Measurements from ENCODE around the gene CDH16. TPM values are rescaled to one million over a fixed set of nuclear protein-coding genes. Genes with fewer than 3 reads are reported as not detected.
"Not testable (repeated sequence)": the region's sequence is repeated elsewhere in the genome, so short reads cannot be mapped to it uniquely, and the experiment has no call there.

Gene CDH16
- total RNA-seq, 8 experiments from 2014 or later = 0.04 to 0.24 (median 0.09) TPM; not detected in 4

- in situ Hi-C loops (cut with MboI; ENCODE audit: low pct_unique_long_range_greater_than_20kb in 2 of 9, low sequenced_read_pairs in 9 of 9, unreplicated experiment in 9 of 9) = no loop called here
- H3K4me3 ChIP-seq = peak overlapping the region in 4 of 5 donors; percentile 51 to 68 (median 60)
- peaks cover 0 to 4% of the 10 kb centered on the region in 2 donors for H3K4me1 ChIP-seq (replicated peaks in 1 of 2)
- no peak for ATAC-seq (replicated peaks in 6 of 8)
- no peak overlapping the region for H3K27ac ChIP-seq
- 17 to 100% (median 83%) methylated on average over 1 to 2 of the region's 2 CpGs; no CpG with 5 or more reads in 3 of the 10 experiments for WGBS, 10 experiments
Measured at GRCh38 chr16:66881560-66881959, 37.1 kb downstream of the CDH16 start.

- Histone ChIP-seq H3K4me1 (replicated peaks in 1 of 2) (peaks cover 0 to 4% of the 10 kb centered on the region in 2 donors), H3K4me3 (peak overlapping the region; percentile 51 to 68 (median 56)), H3K27ac (no peak overlapping the region)
- 0 to 7% (median 3%) methylated on average over 1 to 9 of the region's 23 CpGs; no CpG with 5 or more reads in 5 of the 10 experiments for WGBS, 10 experiments
- in situ Hi-C loops (cut with MboI; ENCODE audit: low pct_unique_long_range_greater_than_20kb in 2 of 9, low sequenced_read_pairs in 9 of 9, unreplicated experiment in 9 of 9) = no loop called here
- ATAC-seq (replicated peaks in 6 of 8) = peak in 3 of 8 experiments; percentile 3 to 10 (median 5)
Measured at GRCh38 chr16:66881014-66881417, 37.7 kb downstream of the CDH16 start.

GRCh38 chr16:66880288-66881013, 38.2 kb downstream of the CDH16 start, which contains the start of gene PDP2:
TSS of gene PDP2 (plus strand) at chr16:66880515. CDS start at chr16:66884285, 3,770 bp downstream.
- in situ Hi-C loops (cut with MboI; ENCODE audit: low pct_unique_long_range_greater_than_20kb in 2 of 9, low sequenced_read_pairs in 9 of 9, unreplicated experiment in 9 of 9) = no loop called here
- Histone ChIP-seq H3K4me1 (replicated peaks in 1 of 2) (peaks cover 0 to 4% of the 10 kb centered on the region in 2 donors), H3K4me3 (peak within 1 kb of the TSS; percentile 51 to 68 (median 56)), H3K27ac (peak within 1 kb of the TSS in 1 of 2 donors; percentile 15)
- ATAC-seq (replicated peaks in 6 of 8) = peak; percentile 97 to 99 (median 98)
- 0 to 2% (median 0%) methylated on average over 3 to 23 of the region's 58 CpGs; no CpG with 5 or more reads in 7 of the 10 experiments for WGBS, 10 experiments

- in situ Hi-C loops (cut with MboI; ENCODE audit: low pct_unique_long_range_greater_than_20kb in 2 of 9, low sequenced_read_pairs in 9 of 9, unreplicated experiment in 9 of 9) = no loop called here
- no peak for ATAC-seq (replicated peaks in 6 of 8)
- peaks cover 0 to 6% of the 10 kb centered on the region in 2 donors for H3K4me1 ChIP-seq (replicated peaks in 1 of 2)
- WGBS, 10 experiments = 46 to 100% (median 74%) methylated on average over 1 to 4 of the region's 5 CpGs; no CpG with 5 or more reads in 2 of the 10 experiments
- H3K27ac ChIP-seq = no peak overlapping the region
- no peak overlapping the region for H3K4me3 ChIP-seq
Measured at GRCh38 chr16:66878067-66878466, 40.6 kb downstream of the CDH16 start.

- ATAC-seq (replicated peaks in 6 of 8) = no peak
- in situ Hi-C loops (cut with MboI; ENCODE audit: low pct_unique_long_range_greater_than_20kb in 2 of 9, low sequenced_read_pairs in 9 of 9, unreplicated experiment in 9 of 9) = loop anchor here in 5 of 9 experiments (25.0 kb wide), 2 partner anchors 262 to 462 kb away; partner anchors contain the start of gene CMTM3 (in 1 of the 5)
- no peak overlapping the region for H3K4me3 ChIP-seq
- WGBS, 10 experiments = 20 to 100% (median 85%) methylated on average over 1 of the region's 1 CpG; no CpG with 5 or more reads in 4 of the 10 experiments
- no peak overlapping the region for H3K27ac ChIP-seq
- H3K4me1 ChIP-seq (replicated peaks in 1 of 2) = peaks cover 0 to 4% of the 10 kb centered on the region in 2 donors
Measured at GRCh38 chr16:66874079-66874775, 44.5 kb downstream of the CDH16 start.

- in situ Hi-C loops (cut with MboI; ENCODE audit: low pct_unique_long_range_greater_than_20kb in 2 of 9, low sequenced_read_pairs in 9 of 9, unreplicated experiment in 9 of 9) = loop anchor here in 5 of 9 experiments (25.0 kb wide), 2 partner anchors 261 to 461 kb away; partner anchors contain the start of gene CMTM3 (in 1 of the 5)
- Histone ChIP-seq H3K4me3 (no peak overlapping the region), H3K27ac (no peak overlapping the region), H3K4me1 (replicated peaks in 1 of 2) (peaks cover 0 to 4% of the 10 kb centered on the region in 2 donors)
- no peak for ATAC-seq (replicated peaks in 6 of 8)
Measured at GRCh38 chr16:66873685-66874055, 45.0 kb downstream of the CDH16 start.

GRCh38 chr16:66872943-66873684, 45.6 kb downstream of the CDH16 start:
- peaks cover 0 to 4% of the 10 kb centered on the region in 2 donors for H3K4me1 ChIP-seq (replicated peaks in 1 of 2)
- 0 to 50% (median 18%) methylated on average over 1 to 34 of the region's 39 CpGs; no CpG with 5 or more reads in 4 of the 10 experiments for WGBS, 10 experiments
- no peak overlapping the region for H3K27ac ChIP-seq
- in situ Hi-C loops (cut with MboI; ENCODE audit: low pct_unique_long_range_greater_than_20kb in 2 of 9, low sequenced_read_pairs in 9 of 9, unreplicated experiment in 9 of 9) = loop anchor here in 5 of 9 experiments (25.0 kb wide), 2 partner anchors 261 to 461 kb away; partner anchors contain the start of gene CMTM3 (in 1 of the 5)
- peak overlapping the region; percentile 8 to 25 (median 17) for H3K4me3 ChIP-seq
- peak; percentile 98 to 99 (median 98) for ATAC-seq (replicated peaks in 6 of 8)

- Histone ChIP-seq H3K27ac (no peak overlapping the region), H3K4me3 (peak overlapping the region in 2 of 5 donors; percentile 11 to 25), H3K4me1 (replicated peaks in 1 of 2) (peaks cover 0 to 4% of the 10 kb centered on the region in 2 donors)
- WGBS, 10 experiments = 62 to 100% (median 83%) methylated on average over 1 to 4 of the region's 4 CpGs; no CpG with 5 or more reads in 2 of the 10 experiments
- ATAC-seq (replicated peaks in 6 of 8) = no peak
- in situ Hi-C loops (cut with MboI; ENCODE audit: low pct_unique_long_range_greater_than_20kb in 2 of 9, low sequenced_read_pairs in 9 of 9, unreplicated experiment in 9 of 9) = loop anchor here in 5 of 9 experiments (25.0 kb wide), 2 partner anchors 260 to 460 kb away; partner anchors contain the start of gene CMTM3 (in 1 of the 5)
Measured at GRCh38 chr16:66872559-66872942, 46.1 kb downstream of the CDH16 start.

GRCh38 chr16:66871840-66872239, 46.8 kb downstream of the CDH16 start:
- Histone ChIP-seq H3K4me1 (replicated peaks in 1 of 2) (peaks cover 0 to 4% of the 10 kb centered on the region in 2 donors), H3K27ac (no peak overlapping the region), H3K4me3 (no peak overlapping the region)
- 80 to 100% (median 100%) methylated on average over 1 to 2 of the region's 3 CpGs; no CpG with 5 or more reads in 6 of the 10 experiments for WGBS, 10 experiments
- no peak for ATAC-seq (replicated peaks in 6 of 8)
- in situ Hi-C loops (cut with MboI; ENCODE audit: low pct_unique_long_range_greater_than_20kb in 2 of 9, low sequenced_read_pairs in 9 of 9, unreplicated experiment in 9 of 9) = loop anchor here in 5 of 9 experiments (25.0 kb wide), 2 partner anchors 260 to 460 kb away; partner anchors contain the start of gene CMTM3 (in 1 of the 5)

GRCh38 chr16:66871363-66871762, 47.3 kb downstream of the CDH16 start:
- in situ Hi-C loops (cut with MboI; ENCODE audit: low pct_unique_long_range_greater_than_20kb in 2 of 9, low sequenced_read_pairs in 9 of 9, unreplicated experiment in 9 of 9) = loop anchor here in 5 of 9 experiments (25.0 kb wide), 2 partner anchors 259 to 459 kb away; partner anchors contain the start of gene CMTM3 (in 1 of the 5)
- WGBS, 10 experiments = 14 to 100% (median 95%) methylated on average over 1 to 2 of the region's 2 CpGs; no CpG with 5 or more reads in 6 of the 10 experiments
- H3K4me1 ChIP-seq (replicated peaks in 1 of 2); ATAC-seq (replicated peaks in 6 of 8); H3K27ac ChIP-seq; H3K4me3 ChIP-seq: not testable (repeated sequence)

GRCh38 chr16:66869424-66869823, 49.3 kb downstream of the CDH16 start:
- Histone ChIP-seq H3K4me1 (replicated peaks in 1 of 2) (peaks cover 0 to 4% of the 10 kb centered on the region in 2 donors), H3K27ac (no peak overlapping the region), H3K4me3 (no peak overlapping the region)
- ATAC-seq (replicated peaks in 6 of 8) = no peak
- WGBS, 10 experiments = 71 to 100% (median 100%) methylated on average over 1 of the region's 1 CpG; no CpG with 5 or more reads in 7 of the 10 experiments
- in situ Hi-C loops (cut with MboI; ENCODE audit: low pct_unique_long_range_greater_than_20kb in 2 of 9, low sequenced_read_pairs in 9 of 9, unreplicated experiment in 9 of 9) = loop anchor here in 6 of 9 experiments (10.0 to 25.0 kb wide), 3 partner anchors 257 to 465 kb away; partner anchors contain the start of gene CMTM3 (in 1 of the 6)

GRCh38 chr16:66863707-66864106, 55.0 kb downstream of the CDH16 start:
- ATAC-seq (replicated peaks in 6 of 8) = no peak
- Histone ChIP-seq H3K4me3 (no peak overlapping the region), H3K27ac (no peak overlapping the region), H3K4me1 (replicated peaks in 1 of 2) (no peaks in the 10 kb centered on the region)
- in situ Hi-C loops (cut with MboI; ENCODE audit: low pct_unique_long_range_greater_than_20kb in 2 of 9, low sequenced_read_pairs in 9 of 9, unreplicated experiment in 9 of 9) = loop anchor here in 6 of 9 experiments (10.0 to 25.0 kb wide), 3 partner anchors 251 to 459 kb away; partner anchors contain the start of gene CMTM3 (in 1 of the 6)
